NCI-H748 treated with DMSO at 0.1 percent for 48 hours (cell line): Measurements from ENCODE around the gene COBL.

Experiments used
- DNase-seq: peaks from one replicate; lab custom pipeline; 2025; lab: John Stamatoyannopoulos, UW

The COBL gene

GRCh38 chr7:51303142-51303525 lies 13.5 kb downstream of the COBL start:
- no peak for DNase-seq

GRCh38 chr7:51301806-51302205 lies 14.8 kb downstream of the COBL start:
- DNase-seq: no peak

DNA sequence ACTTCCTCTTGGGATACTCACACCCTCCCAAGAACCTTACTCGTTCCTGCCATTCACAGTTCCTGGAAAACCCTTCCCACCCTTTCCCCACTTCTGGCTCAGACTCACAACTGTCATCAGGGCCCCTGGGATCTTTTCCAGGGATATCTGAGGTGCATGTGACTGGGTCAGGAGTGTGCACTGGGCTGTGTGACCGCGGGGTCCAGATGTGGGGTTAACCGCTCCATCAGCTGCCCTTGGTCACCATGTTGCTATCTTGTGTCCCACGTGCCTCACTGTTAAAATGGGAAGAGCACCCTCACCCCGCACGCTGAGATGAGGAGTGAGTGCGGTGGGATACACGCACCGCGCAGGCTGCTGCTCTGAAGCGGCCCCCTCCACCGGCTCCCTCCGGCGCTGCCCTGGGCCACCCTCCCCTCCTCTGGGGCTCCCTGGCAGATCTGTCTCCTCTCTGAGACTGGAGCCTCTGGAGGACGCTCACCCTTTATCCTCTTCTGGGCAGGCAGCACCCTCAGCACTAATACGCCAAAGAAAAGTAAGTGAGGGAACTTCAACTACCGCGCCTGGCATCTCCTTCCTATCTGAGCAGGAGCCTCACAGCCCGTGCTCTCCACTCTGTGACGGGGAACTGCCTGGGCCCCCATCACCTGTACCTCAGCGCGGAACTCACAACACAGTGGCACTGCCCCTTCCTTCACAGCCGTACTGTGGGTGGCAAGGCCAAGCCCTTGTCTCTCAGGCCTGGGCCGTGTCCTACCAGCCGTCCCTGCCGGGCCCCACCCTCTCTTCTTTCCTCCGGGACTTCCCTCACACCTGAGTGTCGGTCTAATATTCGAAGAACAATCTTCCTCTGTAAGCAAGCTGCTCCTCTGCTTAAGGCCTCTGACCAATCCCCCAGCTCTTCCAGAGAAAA lies 15.6 kb downstream of the COBL start:
- no peak for DNase-seq

DNA sequence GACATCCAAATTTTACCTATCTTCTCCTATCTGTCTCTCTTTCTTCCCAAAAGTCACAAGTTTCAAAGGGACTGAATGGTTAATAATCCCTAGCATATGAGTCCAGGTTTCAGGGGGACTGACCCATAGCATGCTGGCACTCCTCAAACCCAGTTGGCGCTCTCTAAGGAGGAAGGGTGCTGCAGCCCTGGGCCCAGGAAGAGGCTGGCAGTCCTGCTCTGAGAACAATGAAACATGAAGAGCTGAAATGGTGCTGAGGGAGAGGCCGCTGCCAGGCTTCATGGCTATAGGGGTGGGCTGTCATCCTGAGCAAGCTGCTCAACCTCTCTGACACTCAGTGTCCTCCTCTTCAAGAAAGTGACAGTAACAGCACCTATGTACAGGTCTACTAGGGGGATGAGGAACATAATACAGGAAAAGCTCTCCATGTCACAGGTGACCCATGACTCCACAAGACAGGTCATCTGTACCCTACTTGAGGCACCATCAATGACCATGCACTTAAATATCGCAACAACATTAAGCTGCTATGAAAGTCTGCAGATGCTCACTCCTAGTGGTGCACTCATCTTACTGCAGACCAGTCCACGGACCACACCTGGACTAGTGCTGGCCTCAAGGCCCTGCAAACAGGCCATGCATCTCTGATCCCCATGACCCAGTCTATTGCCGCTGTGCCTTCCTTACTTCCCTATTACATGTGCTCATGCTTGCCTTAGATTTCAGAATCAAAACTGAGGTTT lies 17.0 kb downstream of the COBL start:
- DNase-seq: no peak

GRCh38 chr7:51298912-51299311 lies 17.7 kb downstream of the COBL start:
- DNase-seq: no peak

GRCh38 chr7:51297986-51298385 lies 18.6 kb downstream of the COBL start:
- DNase-seq: no peak

GRCh38 chr7:51295440-51296245 lies 21.0 kb downstream of the COBL start:
- DNase-seq: peak; percentile 59

DNA sequence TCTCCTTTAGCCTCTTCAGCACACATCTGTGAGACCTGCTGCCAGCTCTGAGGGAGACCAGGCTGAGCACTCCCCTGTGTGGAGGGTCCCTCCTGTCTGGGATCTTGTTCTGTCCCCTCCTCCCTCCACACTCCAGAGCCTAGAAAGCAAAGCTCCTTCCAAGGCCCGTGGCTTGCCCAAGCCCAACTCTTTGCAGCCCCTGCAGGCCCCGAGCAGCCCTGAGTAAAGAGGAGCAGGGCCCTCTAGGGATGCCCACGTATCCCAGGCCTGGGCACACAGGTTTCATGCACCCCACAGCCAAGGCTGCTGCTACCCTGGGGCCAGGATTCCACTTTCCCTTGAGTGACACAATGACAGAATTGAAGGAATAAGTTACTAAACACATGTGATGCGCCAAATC lies 24.0 kb downstream of the COBL start:
- DNase-seq: no peak

DNA sequence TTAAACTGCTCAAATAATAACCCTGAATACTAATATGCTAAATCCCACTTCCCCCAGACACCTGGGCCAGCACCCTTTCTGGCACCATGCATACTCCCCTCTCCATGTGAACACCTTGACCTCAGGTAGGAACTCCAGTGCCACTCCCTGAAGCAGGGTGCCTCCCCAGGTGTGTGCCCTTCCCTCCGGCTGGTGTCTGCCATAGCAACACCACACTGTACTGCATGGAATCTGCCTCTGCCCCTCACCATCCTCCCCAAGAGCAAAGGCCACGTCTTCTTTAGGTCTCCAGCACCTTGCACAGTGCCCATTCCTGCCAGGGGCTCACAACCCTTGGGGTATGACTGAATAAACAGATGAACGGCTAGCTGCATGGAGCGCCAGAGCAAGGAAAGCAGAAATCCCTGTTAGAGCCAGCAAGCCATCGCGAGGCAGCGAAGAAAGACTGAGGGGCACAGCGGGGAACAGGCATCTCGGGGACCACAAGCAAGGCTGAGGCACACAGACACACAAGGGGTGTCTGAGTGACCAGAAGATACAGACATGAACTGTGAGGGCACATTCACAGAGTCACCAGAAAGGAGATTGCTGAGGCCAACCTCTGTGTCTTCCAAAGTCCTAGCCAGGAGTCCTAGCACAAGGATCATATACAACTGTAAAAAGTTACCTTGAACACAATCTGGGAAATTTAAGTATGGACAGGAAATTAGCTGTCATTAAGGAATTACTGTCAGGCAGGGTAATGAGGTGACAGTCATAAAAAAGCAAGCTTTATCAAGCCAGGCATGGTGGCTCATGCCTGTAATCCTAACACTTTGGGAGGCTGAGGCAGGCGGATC lies 25.7 kb downstream of the COBL start:
- peak; percentile 16 for DNase-seq

GRCh38 chr7:51290304-51290637 lies 26.3 kb downstream of the COBL start:
- DNase-seq: no peak

- DNase-seq: peak; percentile 88
These were observed 26.8 kb downstream of the COBL start for GRCh38 chr7:51289623-51290303.

DNA sequence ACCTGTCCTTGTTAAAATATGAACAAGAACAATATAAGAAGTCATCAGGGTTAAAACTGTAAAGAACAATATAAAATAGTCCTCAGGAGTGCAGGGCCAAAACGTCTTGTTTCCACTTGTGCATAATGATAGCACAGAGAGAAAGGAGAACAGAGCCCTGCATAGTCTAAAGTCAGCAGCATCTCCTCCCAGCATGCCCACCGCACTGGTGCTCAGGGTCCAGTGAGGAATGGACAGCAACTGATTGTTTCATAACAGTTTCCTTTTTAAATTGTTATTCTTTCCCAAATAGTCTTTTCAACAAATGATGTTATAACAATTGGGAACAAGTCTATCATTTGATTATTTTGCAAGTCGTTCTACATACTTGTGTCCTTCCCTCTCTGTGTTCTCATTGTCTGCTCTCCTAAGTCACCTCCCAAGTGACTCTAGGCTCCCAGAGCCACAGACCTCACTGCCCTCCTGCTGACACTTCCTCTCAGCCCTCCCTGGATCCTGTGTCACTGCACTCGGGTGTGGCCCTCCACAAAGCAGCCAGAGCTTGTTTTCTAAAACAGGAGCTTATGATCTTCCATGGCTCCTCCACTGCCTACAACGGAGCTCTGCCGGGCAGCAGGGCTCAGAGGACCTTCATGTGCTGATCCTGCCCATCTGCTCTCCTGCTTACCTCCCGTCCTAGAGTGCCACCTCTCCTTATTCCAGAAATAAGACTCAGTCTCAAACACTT lies 27.6 kb downstream of the COBL start:
- DNase-seq: peak; percentile 88

DNA sequence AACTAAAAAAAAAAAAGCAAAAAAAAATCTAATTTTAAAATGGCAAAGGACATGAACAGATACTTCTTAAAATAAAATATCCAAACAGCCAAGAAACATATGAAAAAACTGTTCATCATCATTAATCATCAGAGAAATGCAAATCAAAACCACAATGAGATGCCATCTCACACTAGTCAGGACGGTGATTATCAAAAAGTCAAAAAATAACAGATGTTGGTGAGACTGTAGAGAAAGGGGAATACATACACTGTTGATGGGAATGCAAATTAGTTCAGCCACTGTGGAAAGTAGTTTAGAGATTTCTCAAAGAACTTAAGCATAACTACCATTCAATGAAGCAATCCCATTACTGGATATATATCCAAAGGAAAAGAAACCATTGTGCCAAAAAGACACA lies 30.2 kb downstream of the COBL start:
- DNase-seq: no peak

DNA sequence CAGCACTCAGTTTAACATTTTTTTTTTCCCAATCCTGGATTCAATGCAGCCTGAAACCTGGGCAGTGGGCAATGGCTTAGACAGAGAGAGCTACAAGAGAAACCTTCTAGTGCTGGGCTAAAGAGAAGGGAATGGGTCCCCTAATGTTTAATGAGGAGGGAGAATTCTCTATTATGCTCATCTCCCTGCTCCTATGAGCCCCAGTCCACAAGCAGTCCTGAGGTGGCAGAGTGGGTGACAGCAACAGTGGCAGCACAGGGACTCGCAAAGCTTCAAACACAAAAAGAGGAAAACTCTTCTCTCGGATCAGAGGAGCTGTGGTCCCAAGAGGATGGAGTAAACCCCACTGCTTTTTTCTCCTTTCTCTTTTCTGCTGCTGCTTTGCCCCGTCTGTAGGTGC lies 36.5 kb downstream of the COBL start:
- no peak for DNase-seq

DNA sequence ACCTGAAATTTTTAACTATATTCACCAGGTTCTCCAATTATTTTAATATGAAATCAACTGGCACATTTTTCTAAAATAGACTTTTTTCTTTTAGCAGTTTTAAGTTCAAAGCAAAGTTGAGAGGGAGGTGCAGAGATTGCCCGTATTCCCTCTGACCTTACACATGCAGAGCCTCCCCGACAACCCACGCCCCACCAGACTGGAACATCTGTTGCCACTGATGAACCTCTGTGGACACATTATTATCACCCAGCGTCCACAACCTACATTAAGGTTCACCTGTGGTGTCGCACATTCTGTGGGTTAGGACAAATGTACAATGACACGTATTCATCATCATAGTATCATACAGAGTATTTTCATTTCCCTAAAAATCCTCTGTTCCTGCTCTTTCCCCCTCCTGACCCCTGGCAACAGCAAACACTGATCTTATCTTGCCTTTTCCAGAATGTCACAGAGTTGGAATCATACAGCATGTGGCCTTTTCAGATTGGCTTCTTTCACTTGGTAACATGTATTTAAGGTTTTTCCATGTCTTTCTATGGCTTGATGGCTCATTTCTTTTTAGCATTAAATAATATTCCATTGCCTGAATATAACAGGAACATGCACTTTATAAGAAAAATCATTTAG lies 37.1 kb downstream of the COBL start:
- no peak for DNase-seq

GRCh38 chr7:51278797-51279196 lies 37.8 kb downstream of the COBL start:
- DNase-seq: peak; percentile 88

DNA sequence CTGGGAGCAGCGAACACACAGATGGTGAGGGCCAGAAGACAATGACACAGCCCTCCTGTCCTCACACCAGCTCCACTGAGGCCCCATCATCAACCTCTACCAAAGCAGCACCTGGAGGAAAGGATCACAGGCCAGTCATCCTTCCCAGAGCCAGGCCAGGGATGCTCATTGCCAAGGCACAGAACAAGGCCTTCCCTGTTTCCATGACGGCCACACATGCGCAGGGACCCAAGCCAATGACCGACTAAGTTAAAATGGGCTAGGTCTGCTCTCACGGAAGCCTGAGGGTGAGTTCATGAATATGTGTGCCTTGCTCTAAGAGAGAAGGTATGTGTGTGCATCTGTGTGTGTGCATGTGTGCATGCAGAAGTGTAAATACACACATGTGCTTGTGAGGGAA lies 39.6 kb downstream of the COBL start:
- DNase-seq: no peak

- no peak for DNase-seq
These were observed 40.5 kb downstream of the COBL start for GRCh38 chr7:51276091-51276605.

DNA sequence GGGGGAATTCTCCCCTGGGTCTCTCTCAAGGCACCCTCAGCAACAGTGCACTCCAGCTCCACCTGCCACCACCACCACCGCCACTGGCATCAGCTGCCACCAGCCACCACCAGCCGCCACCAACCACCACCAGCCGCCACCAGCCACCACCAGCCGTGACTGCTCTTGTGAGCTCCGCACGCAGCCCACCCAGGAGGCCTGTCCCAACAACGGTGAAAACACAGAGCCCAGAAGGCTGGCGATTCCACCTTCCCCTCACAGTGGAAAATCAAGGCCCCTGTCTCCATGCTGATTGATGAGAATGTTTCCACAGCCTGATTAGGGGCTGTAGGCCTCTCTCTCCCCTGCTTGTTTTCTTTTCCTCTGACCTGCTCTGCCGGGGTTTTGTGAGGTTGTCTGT lies 41.1 kb downstream of the COBL start:
- no peak for DNase-seq

DNA sequence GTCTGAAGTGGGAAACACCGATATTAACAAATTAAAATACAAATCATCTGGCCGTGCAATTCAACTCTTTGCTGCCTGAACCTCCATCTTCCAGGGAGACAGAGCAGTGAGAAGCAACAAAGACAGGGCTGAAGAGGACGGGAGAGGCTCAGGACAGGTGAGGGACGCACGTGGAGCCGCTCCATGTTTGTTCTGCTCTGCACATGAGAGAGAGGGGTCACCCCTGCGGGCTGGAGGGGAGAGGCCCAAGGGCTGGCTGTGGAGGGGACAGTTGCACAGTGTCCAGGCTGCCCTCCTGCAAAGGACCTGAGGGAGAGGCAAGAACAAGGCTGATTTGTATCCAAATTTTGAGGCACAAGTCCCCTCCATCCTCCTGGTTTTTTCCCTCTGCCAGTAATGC lies 41.7 kb downstream of the COBL start:
- DNase-seq: no peak
